ENCODE measurements around the gene IGF1R. TPM values are rescaled to one million over a fixed set of nuclear protein-coding genes. Genes with fewer than 3 reads are reported as not detected.
"Not testable (repeated sequence)": the region's sequence is repeated elsewhere in the genome, so short reads cannot be mapped to it uniquely, and the experiment has no call there.

IGF1R gene
- 10 to 100 TPM; 23.6 to 32.0 (median 30.6) TPM for polyA plus RNA-seq (ENCODE audit: insufficient read depth in 1 of 5, insufficient read length in 5 of 5, low replicate concordance in 1 of 5)
- long read RNA-seq, donor 1, result 0 reads
- long read RNA-seq, donor 2, full-length matches to known transcripts, result 2 of 2 reads
- long read RNA-seq, donor 2, partial matches to known transcripts, result 0 of 2 reads
- long read RNA-seq, donor 2, other reads (novel, unspliced or antisense), result 0 of 2 reads
- long read RNA-seq, donor 3, result 0 reads
- long read RNA-seq, donor 4, partial matches to known transcripts, result 5 of 5 reads
- long read RNA-seq, donor 4, other reads (novel, unspliced or antisense), result 0 of 5 reads
- long read RNA-seq, donor 5, result 0 reads
- long read RNA-seq, donor 6, full-length matches to known transcripts, result 2 of 2 reads
- long read RNA-seq, donor 6, partial matches to known transcripts, result 0 of 2 reads
- long read RNA-seq, donor 6, other reads (novel, unspliced or antisense), result 0 of 2 reads
- long read RNA-seq, donor 7, full-length matches to known transcripts, result 2 of 13 reads
- long read RNA-seq, donor 7, partial matches to known transcripts, result 11 of 13 reads
- long read RNA-seq, donor 7, other reads (novel, unspliced or antisense), result 0 of 13 reads
- long read RNA-seq, donor 8, result 0 reads

DNA sequence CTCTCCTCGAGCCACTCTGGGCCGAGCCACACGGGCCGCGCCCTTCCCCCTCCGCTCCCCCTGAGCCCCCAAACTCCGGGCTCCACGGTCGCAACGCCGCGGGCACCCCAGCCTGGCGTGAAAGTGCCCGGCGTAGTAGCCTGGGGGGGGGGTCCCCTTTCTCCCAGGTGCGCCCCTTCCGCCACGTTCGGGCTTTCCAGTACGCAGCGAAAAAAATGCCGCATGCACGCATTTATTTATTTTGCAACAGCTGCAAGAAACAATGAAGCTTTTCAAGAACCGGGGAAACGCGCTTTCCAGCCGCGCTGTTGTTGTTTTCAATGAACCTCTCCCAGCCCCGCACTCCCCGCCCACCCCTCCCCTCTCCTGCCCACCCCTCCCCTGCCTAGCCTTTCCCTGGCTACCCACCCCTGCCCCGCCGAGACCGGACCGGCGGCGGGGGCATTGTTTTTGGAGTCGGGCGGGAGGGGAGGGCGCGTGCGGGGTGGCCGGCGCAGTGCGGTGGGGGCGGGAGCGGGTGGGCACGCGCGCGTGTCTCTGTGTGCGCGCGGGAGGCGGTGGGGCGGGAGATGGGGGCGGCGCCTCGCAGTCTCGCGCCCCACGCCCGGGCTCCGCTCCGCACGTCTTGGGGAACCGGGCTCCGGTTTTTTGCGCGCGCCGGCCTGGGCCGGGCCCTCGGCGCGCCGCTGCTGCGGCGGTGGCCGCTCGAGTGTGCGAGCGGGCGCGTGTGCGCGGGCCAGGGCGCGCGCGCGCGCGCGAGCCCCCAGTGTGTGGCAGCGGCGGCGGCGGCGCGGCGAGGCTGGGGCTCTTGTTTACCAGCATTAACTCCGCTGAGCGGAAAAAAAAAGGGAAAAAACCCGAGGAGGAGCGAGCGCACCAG, at the start of gene IGF1R:
Gene IGF1R, plus strand, starts transcription at position 766 of the 880 bp plus-strand sequence. CDS start 1,043 bp downstream, outside the sequence.
- peak; percentile 93 to 95 for DNase-seq

DNA sequence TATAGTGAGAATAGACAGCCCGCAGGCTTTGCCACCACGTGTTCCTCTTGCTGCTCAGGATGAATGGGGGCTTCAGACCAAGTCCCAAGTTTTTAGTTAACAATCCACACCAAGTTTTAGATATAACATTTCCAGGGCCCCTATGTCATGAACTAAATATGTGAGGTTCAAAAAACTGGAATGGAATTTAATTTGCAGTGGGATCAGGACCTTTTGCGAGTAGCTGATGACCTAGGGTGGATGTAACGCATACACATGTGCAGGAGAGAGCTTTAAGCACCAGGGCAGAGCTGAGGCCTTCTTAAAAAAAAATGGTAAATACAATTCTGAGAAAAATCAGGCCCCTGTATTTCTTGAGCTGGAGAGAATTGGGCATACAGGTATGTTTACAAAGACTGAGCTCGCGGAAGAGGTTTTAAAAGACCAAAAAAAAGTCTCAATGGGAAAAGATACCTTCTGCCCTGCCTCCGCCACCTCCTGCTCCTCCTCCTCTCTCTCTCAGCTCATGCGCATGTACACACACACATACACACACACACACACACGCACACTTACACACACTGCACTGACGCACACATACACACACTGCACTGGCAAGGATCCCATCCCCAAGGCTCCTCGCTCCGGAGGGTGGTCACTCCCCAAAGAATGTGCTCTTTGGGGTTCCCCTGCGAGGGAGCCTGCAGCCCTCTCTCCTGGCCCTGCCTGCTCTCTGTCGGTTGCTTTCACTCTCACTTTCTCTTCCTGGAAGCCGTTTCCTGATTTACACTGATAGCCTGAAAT, 48.2 kb upstream of the IGF1R start:
- DNase-seq, result peak; percentile 74 to 77

DNA sequence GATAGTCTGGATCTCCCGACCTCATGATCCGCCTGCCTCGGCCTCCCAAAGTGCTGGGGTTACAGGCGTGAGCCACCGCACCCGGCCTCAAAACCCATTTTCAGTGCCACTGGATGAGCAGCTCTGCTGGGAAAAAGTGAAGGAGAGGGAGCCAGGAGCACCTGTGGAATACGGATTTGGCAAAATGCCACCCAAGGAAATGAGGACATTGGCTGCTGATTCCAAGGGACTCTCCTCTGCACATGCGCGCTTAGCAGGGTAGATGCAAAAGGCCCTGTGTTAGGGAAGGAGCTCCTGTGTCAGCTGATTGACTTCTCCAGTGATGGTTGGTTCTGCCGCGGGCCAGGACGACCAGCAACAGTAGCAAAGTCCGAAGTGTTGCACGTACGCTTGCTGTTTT, 43.4 kb upstream of the IGF1R start:
- no peak for DNase-seq

DNA sequence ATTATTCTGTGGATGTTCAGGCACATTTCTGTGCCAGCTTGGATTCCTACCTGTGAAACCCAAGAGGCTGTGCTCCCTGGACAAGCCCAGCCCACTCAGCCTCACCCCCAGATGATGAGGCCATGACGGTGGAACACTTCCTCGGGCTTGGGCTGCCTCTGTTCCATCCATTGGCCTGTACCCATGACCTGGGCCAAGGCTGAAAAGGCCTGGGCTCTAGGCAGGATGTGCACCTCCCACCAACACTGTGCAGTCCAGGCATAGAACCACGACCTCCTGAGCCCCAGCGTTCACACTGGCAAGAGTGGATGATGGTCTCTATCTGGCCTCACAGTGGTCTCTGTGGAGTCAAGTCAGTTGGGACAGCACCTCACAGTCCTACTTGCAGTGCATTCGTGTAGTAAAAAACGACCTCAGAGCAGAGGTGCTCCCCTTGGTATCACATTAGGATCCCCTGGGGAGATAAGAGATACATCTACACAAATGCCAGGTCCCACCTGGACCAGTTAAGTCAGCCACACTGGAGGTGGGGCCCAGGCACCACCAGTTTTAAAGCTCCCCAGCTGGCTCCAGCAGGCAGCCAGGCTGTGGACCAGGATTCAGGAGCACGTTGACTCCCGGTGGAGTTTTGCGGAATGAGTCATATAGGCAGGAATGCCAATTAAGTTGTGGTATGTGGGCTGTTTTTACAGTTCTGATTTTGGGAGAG, 39.0 kb upstream of the IGF1R start:
- DNase-seq, result no peak

DNA sequence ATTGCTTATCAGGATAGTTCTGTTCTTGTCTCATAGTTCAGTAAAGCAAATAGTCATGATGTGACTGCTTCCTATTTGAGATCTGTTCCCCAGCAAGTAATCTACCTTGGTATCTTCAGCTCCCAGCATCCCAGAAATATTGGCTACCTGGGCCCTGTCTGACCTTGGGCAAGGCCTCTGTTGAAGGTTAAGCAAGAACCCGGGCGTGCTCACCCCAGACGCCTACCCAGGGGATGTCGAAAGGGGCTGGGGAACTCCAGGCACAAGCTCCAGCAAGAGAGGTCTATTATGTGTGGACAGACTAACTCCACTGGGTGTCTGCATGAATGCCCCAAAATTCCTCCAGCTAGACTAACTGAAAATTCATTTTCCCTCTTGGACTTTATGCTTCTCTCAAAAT, 37.3 kb upstream of the IGF1R start:
- DNase-seq, result no peak

DNA sequence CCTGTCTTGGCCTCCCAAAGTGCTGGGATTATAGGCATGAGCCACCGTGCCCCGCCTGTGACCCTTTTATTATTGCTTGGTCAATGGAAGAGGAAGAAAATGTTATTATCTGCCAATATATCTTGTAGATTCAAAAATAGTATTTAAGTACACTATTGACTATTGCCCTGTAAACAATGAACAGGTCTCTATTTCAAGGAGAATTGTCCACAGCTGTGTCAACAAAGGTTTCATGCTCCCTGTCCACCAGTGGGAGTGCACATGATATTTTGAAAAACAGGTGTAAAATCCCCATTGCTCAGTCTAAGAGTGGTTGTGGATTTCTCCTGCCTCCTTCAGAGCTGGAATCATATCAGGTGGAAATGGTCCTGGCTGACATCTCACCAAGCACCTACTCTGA, 36.5 kb upstream of the IGF1R start:
- no peak for DNase-seq

DNA sequence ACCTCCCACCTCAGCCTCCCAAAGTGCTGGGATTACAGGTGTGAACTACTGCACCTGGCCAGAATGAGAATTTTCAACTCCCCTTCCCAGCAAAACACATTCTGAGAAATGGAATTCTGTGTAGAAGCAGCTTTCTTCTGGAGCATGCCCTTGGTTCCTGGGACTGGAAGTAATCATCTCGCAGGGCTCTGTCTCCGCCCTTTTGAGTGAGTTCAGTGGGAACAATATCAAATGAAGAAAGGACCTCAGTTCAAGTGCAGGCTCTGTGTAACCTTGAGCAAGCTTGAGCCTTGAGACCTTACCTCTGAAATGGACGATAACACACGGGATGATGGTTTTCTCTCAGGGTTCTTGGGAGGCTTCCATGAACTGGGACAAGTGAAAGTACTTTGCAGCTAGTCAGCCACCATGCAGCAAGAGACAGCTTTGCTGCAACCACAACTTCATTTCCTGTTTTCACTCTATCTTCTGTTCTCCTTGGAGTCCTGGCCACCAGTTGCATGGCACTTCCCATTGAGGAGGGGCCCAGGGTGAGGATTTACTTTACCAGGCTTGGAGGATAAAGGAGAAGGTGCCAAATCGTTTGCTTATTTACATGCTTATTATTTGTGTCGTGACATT, 35.7 kb upstream of the IGF1R start:
- DNase-seq, result no peak

DNA sequence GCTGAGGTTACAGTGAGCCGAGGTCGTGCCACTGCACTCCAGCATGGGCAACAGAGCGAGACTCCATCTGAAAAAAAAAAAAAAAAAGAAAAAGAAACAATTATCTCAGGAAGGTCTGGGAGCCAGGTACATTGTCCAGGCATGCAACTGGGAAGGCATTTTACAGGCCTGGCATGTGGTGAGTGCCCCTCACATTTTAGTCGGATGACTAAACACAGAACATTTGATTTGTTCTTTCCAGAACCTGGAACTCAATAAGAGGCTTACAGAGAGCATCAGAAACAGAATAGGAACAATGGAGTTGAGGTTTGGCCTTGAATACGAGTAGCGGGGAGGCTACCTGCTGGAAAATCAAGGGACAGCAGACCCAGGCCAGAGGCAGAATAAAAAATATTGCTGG, 33.7 kb upstream of the IGF1R start:
- no peak for DNase-seq

DNA sequence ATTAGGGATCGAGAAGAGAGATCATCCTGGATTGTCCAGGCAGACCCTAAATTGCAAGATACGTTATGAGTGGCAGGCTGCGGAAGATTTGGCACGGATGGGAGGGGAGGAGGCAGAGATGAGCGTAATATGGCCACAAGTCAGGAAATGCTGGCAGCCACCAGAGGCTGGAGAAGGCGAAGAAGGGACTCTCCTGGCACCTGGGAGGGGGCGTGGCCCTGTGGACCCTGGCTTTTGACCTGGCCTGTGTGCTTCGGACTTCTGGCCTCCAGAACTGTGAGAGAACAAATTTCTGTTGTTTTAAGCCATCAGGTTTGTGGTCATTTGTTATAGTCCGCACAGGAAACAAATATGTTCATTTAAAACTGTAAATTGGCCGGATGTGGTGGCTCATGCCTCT, 31.9 kb upstream of the IGF1R start:
- DNase-seq, result no peak

DNA sequence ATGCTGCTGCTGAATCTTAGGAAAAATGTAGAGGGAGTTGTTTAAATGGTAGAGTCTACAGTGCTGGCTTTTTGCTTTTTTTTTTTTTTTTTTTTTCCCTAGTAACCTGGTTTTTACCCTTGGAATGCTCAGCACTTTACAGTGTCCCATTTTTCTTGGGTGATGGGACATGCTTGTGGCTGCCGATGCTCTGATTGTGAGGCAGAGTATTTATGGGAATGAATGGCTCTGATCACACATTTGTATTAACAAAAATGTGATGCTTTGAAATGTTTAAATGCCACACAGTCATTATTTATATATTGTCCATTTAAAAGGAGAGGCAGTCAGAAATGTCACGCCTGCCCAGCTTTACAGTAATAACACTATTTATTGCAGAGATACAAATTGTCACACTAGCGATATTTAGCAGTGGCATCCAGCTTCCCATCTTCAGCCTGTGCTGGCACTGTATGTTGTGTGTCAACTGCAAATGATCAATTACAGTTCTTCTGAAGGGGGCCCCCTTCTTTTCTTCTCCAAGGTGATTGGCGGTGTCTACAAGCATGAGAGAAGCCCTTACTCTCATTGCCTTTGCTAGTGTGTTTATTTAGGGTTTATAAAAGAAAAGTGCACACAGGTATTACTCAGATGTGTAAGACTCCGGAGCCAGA, 30.9 kb upstream of the IGF1R start:
- no peak for DNase-seq

DNA sequence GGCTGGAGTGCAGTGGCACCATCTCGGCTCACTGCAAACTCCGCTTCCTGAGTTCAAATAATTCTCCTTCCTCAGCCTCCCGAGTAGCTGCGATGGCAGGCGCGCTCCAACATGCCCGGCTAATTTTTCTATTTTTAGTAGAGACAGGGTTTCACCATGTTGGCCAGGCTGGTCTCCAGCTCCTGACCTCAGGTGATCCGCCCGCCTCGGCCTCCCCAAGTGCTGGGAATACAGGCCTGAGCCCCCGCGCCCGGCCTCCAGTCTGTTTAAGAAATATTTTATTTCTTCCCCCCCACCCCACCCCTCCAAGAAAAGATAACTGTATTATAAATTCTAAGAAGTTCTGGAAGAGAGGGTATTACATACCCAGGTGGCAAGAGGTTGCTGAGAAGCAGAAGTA, 29.8 kb upstream of the IGF1R start:
- DNase-seq, result not testable (repeated sequence)

DNA sequence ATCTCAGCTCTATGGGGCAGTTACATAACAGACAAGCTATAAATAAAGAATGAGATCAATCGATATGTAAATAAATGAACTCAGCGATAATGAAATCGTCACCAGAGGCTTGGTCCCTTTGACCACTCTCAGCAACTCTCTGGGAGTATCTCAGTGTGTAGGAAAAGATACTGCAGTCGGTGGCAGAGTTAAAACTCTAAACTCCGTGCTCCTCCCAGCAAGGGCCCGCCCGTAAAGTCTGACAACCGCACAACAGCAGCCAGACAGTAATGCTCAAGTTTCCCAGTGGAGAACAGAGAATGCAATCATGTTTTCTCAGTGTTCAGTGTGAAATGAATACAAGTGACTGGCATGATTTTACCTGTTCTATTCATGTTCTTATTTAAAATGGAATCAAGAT, 28.3 kb upstream of the IGF1R start:
- DNase-seq, result no peak

DNA sequence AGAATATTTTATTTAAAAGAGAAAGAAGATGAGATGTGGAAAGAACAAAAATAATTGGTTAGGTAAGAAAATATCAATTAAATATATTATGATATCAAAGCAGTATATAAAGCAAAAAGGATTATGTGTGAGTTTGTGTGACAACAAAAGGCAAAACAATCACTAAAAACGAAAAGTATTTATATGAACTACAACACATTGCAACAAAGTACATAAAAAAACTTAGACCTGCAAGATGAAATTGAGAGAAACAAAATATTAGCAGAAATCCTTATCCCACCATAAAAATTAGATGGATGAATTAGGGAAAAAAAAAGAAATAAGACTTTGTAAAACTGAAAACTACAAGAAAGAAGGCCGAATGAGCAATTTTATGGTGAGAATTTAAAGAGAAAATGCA, 27.3 kb upstream of the IGF1R start:
- DNase-seq, result no peak

DNA sequence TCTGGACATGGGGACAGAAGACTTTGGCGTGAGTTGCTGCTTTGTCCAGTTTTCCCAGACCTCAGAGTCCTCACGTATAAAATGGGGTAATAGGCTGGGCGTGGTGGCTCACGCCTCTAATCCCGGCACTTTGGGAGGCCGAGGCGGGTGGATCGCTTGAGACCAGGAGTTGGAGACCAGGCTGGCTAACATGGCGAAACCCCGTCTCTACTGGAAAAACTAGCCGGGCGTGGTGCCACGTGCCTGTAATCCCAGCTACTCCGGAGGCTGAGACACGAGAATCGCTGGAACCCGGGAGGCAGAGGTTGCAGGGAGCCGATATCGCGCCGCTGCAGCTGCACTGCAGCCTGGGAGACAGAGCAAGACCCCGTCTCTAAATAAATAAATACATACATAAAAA, 22.7 kb upstream of the IGF1R start:
- DNase-seq, result no peak

DNA sequence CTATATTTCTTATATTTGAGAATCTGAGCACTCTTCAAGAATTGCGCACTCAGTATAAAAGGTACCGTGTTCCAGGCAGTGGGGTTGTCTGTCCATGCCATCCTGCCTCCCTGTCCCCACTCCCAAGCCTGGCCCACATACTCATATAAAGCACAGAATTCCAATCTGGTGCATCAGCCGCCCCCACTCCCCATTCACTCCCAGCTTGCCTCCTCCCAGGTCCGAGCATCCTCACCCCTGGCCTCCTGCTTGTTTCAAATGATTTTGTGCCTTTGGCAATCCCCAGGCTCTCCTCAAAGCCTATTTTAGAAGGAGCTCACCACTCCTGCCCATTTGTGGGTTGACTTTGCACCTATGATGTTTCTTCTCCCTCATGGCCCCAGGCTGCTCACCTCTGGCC, 22.2 kb upstream of the IGF1R start:
- no peak for DNase-seq

DNA sequence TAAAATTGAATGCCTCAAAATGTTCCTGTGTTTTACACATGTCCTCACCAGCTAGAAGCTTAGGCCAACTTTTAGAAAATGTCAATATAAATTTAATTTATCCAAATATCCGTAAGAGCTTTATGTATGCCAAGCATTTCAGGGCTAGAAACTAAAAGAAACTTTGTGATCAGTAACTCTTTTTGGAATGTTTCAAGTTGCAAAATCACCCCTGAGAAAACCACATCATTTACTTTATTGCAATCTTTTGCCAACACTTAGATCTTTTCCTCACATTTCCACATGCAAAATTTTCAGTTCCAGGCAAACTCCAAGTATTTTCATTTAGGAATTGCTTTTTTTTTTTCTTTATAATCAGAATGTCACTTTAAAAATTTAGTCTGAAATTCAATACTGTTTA, 20.1 kb upstream of the IGF1R start:
- no peak for DNase-seq

DNA sequence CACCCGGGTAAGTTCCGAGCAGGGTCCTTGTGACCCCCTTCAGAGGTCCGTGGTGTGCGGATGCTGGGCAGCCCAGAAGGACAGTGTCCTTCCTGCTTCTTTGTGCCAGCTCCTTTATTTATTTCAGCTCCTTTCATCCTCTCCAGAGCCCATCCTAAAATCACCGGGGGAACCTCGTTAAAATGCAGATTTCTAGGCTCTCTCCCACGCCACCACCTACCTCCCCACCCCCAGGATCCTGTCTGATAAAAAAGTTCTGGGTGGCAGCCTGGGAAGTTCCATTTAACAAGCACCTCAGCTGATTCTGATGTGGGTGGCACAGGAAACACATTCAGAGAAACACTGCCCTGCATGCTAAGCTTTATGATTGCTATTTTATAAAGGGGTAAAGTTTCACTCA, 12.5 kb upstream of the IGF1R start:
- DNase-seq, result no peak

DNA sequence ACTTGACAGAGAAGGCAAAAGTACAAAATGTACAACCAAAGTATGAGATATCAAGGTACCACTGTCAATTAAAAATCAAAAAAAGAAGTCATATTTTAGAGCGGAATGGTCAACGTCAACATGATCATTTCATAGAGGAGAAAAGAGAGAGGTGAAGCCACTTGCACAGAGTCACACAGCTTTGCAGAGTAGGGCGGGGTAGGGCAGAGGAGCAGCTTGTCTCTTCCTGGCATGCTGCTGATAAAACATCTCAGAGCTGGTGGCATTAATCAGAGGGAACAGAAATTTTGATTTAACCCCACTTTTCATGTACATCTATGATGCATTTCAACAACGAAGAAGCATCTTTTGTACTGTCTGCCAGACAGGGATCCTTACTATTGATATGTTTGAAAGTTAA, 5.2 kb upstream of the IGF1R start:
- no peak for DNase-seq

DNA sequence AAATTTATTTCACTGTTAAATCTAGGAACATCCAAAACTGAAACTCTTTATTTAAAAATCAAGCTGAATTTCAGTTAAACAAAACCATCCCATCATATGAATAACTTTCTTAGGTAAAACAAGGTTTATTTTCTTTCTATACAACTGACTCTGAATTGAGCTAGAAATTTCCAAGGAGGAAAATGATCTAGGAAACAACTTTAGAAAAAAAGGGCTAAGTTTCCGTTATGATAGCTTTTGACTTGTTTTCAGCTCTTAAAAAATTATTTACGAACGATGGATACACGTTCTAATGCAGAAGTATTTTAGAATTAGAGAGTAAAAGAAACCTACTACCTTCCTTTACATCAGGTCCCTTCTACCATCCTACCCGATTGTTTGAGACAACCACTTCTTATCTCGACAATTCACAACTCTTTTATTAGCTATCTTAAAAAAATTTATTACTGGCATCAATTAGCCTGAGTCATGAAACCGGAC, 1.8 kb upstream of the IGF1R start:
- DNase-seq, result peak in 1 of 2 donors; percentile 12

Data from right lung (tissue), 10 donors.